HCT116 (cell line): ENCODE measurements around the gene RXRA. TPM values are rescaled to one million over a fixed set of nuclear protein-coding genes. Genes with fewer than 3 reads are reported as not detected.

Source experiments
- ATAC-seq: fragments of 200-7000 bp; cut with Tn5 transposase; 2 replicates; pipeline ENCODE4 v1.9.1; 2020; ENCODE audit warnings: mild to moderate bottlenecking, moderate library complexity
- BruUV-seq: library from RNA; stranded (reverse); fragments of 400-500 nt; replicated peaks from 2 replicates; lab custom pipeline; 2021; lab: Mats Ljungman, UMichigan
- CTCF ChIA-PET: fragments of 300-600 bp; sonication (Branson Sonifier 250); formaldehyde crosslinking; loops from one replicate; lab custom pipeline; 2021; ENCODE audit warnings: antibody characterized with exemption; lab: Charles Lee
- POLR2A ChIA-PET: fragments of 300-600, 350-600 bp; sonication (Branson Sonifier 250); formaldehyde crosslinking; loops from one replicate; lab custom pipeline; 2021; ENCODE audit warnings: antibody characterized with exemption; lab: Charles Lee
- RAD21 ChIA-PET, 2 experiments: fragments of 300-600 bp; sonication (Branson Sonifier 250); formaldehyde crosslinking; loops; one replicate each; lab custom pipeline; 2023; ENCODE audit warnings: low total read pairs in 2 of 2; ENCODE audit not compliant: uncharacterized antibody in 2 of 2, unreplicated experiment in 2 of 2, low non-redundant PET in 1 of 2; lab: Charles Lee
- DNase-seq: peaks from one replicate; pipeline ENCODE4 v3.0.0-alpha.2; 2010; ENCODE audit warnings: low read depth, low spot score
- H2AFZ ChIP-seq: fragments of 200-600 bp; shearing (Covaris generic), sonication (generic); 2 replicates; pipeline ENCODE4 v1.6.1; 2017; ENCODE audit warnings: low read depth, mixed run types, mixed read lengths, antibody characterized with exemption, low read length; ENCODE audit not compliant: poor library complexity, severe bottlenecking
- H3K27ac ChIP-seq: 2 replicates; pipeline ENCODE4 v1.5.1; 2012; ENCODE audit warnings: low read depth, low read length
- H3K27me3 ChIP-seq: fragments of 200-600 bp; sonication (generic); 2 replicates; pipeline ENCODE4 v1.6.1; 2016; ENCODE audit warnings: mixed run types, low read length, mixed read lengths; ENCODE audit not compliant: insufficient read depth
- H3K36me3 ChIP-seq, 2 experiments: fragments of 200-500 bp in 1 of 2; fragments of 200-600 bp in 1 of 2; sonication (Bioruptor generic) in 1 of 2; sonication (generic) in 1 of 2; 2 replicates each; pipeline versions ENCODE4 v1.5.1 to v1.6.1; 2014 to 2016; ENCODE audit warnings: low read length in 2 of 2, inconsistent platforms in 1 of 2, mixed read lengths in 1 of 2, mixed run types in 1 of 2; ENCODE audit not compliant: insufficient read depth in 2 of 2, control insufficient read depth in 1 of 2
- H3K4me1 ChIP-seq, 2 experiments: fragments of 200-600 bp in 1 of 2; sonication (generic) in 1 of 2; 2 replicates each; pipeline versions ENCODE4 v1.5.1 to v1.6.1; 2012 to 2017; ENCODE audit warnings: low read length in 2 of 2, inconsistent platforms in 1 of 2, mild to moderate bottlenecking in 1 of 2, mixed read lengths in 1 of 2, mixed run types in 1 of 2, moderate library complexity in 1 of 2; ENCODE audit not compliant: insufficient read depth in 2 of 2, control insufficient read depth in 1 of 2
- H3K4me2 ChIP-seq: fragments of 200-600 bp; sonication (generic); 2 replicates; pipeline ENCODE4 v1.6.1; 2017; ENCODE audit warnings: mixed run types, low read length, mixed read lengths
- H3K4me3 ChIP-seq, 2 experiments: fragments of 200-600 bp in 1 of 2; sonication (generic) in 1 of 2; replicated peaks in 1 of 2; 2 replicates each; pipeline ENCODE4 v1.5.1; 2011 to 2016; ENCODE audit warnings: low read length in 2 of 2, control low read depth in 1 of 2, low read depth in 1 of 2, mild to moderate bottlenecking in 1 of 2, mixed read lengths in 1 of 2, mixed run types in 1 of 2
- H3K79me2 ChIP-seq: fragments of 200-600 bp; sonication (generic); 2 replicates; pipeline ENCODE4 v1.6.1; 2017; ENCODE audit warnings: mild to moderate bottlenecking, mixed run types, low read length, moderate library complexity, mixed read lengths; ENCODE audit not compliant: insufficient read depth
- H3K9ac ChIP-seq: fragments of 200-600 bp; sonication (generic); 2 replicates; pipeline ENCODE4 v1.6.1; 2016; ENCODE audit warnings: low read length, mixed read lengths
- H3K9me2 ChIP-seq: fragments of 200-600 bp; sonication (generic), shearing (Covaris generic); 2 replicates; pipeline ENCODE4 v1.6.1; 2017; ENCODE audit warnings: mixed run types, mild to moderate bottlenecking, moderate library complexity; ENCODE audit not compliant: insufficient read depth
- H3K9me3 ChIP-seq, 2 experiments: fragments of 200-500 bp in 1 of 2; fragments of 200-600 bp in 1 of 2; sonication (Bioruptor generic) in 1 of 2; sonication (generic) in 1 of 2; 2 replicates each; pipeline ENCODE4 v1.6.1; 2014 to 2017; ENCODE audit warnings: low read length in 2 of 2, mixed read lengths in 2 of 2, inconsistent platforms in 1 of 2, low read depth in 1 of 2, mild to moderate bottlenecking in 1 of 2, mixed run types in 1 of 2, moderate library complexity in 1 of 2; ENCODE audit not compliant: control insufficient read depth in 1 of 2, insufficient read depth in 1 of 2
- H4K20me1 ChIP-seq: fragments of 200-600 bp; sonication (generic), shearing (Covaris generic); 2 replicates; pipeline ENCODE4 v1.6.1; 2017; ENCODE audit warnings: mixed run types, mild to moderate bottlenecking, moderate library complexity; ENCODE audit not compliant: insufficient read depth
- ATF3 ChIP-seq: IDR thresholded peaks from 2 replicates; pipeline ENCODE4 v1.6.1; 2012
- ELF1 ChIP-seq: IDR thresholded peaks from 2 replicates; pipeline ENCODE4 v1.6.1; 2012; ENCODE audit warnings: low read depth, borderline replicate concordance
- EZH2phosphoT487 ChIP-seq: fragments of 200-600 bp; IDR thresholded peaks from 2 replicates; pipeline ENCODE4 v1.6.1; 2018; ENCODE audit warnings: antibody characterized with exemption, borderline replicate concordance
- MAX ChIP-seq: IDR thresholded peaks from 2 replicates; pipeline ENCODE4 v1.6.1; 2012
- POLR2AphosphoS5 ChIP-seq: IDR thresholded peaks from 2 replicates; pipeline ENCODE4 v1.6.1; 2011; ENCODE audit warnings: mild to moderate bottlenecking, low read depth, low read length, moderate library complexity
- RAD21 ChIP-seq: IDR thresholded peaks from 2 replicates; pipeline ENCODE4 v1.6.1; 2012; ENCODE audit warnings: low read depth, mild to moderate bottlenecking
- SP1 ChIP-seq: IDR thresholded peaks from 2 replicates; pipeline ENCODE4 v1.6.1; 2012; ENCODE audit warnings: low read depth
- SRF ChIP-seq: IDR thresholded peaks from 2 replicates; pipeline ENCODE4 v1.6.1; 2012; ENCODE audit warnings: low read depth
- TCF7L2 ChIP-seq: IDR thresholded peaks from 2 replicates; pipeline ENCODE4 v1.7.0; 2011; ENCODE audit warnings: borderline replicate concordance, inconsistent platforms; ENCODE audit not compliant: insufficient read depth, insufficient read length; ENCODE audit errors: extremely low read depth
- YY1 ChIP-seq: IDR thresholded peaks from 2 replicates; pipeline ENCODE4 v1.6.1; 2011; ENCODE audit warnings: low read length, low read depth, moderate library complexity, mild to moderate bottlenecking; ENCODE audit not compliant: insufficient replicate concordance; ENCODE audit errors: extremely low read depth
- ZFX ChIP-seq: fragments of 450-650 bp; IDR thresholded peaks from 2 replicates; pipeline ENCODE4 v1.6.1; 2017
- intact Hi-C: fragments of 100-400 bp; cut with micrococcal nuclease; formaldehyde crosslinking; loops from 2 replicates; pipeline ENCODE4 v1.10.0; 2022
- total RNA-seq: library from RNA; stranded (reverse); gene quantifications from one replicate; pipeline ENCODE4 v1.2.1, GENCODE V29; 2021; ENCODE audit not compliant: unreplicated experiment
- TF ChIP-seq, protein P1 (sequence below), 3 experiments: fragments of 200-600 bp in 1 of 3; sonication (generic) in 1 of 3; IDR thresholded peaks in 2 of 3; conservative IDR thresholded peaks in 1 of 3; 2 replicates each; pipeline ENCODE4 v1.5.1; 2012 to 2017; ENCODE audit warnings: low read depth in 2 of 3, low read length in 2 of 3, antibody characterized with exemption in 1 of 3, borderline replicate concordance in 1 of 3, control low read depth in 1 of 3, mild to moderate bottlenecking in 1 of 3, mixed read lengths in 1 of 3, mixed run types in 1 of 3, moderate library complexity in 1 of 3; ENCODE audit not compliant: insufficient read depth in 1 of 3

RXRA gene
- total RNA-seq, 1 experiment from 2014 or later, result 43.9 TPM

- TF ChIP-seq, protein P1, sequence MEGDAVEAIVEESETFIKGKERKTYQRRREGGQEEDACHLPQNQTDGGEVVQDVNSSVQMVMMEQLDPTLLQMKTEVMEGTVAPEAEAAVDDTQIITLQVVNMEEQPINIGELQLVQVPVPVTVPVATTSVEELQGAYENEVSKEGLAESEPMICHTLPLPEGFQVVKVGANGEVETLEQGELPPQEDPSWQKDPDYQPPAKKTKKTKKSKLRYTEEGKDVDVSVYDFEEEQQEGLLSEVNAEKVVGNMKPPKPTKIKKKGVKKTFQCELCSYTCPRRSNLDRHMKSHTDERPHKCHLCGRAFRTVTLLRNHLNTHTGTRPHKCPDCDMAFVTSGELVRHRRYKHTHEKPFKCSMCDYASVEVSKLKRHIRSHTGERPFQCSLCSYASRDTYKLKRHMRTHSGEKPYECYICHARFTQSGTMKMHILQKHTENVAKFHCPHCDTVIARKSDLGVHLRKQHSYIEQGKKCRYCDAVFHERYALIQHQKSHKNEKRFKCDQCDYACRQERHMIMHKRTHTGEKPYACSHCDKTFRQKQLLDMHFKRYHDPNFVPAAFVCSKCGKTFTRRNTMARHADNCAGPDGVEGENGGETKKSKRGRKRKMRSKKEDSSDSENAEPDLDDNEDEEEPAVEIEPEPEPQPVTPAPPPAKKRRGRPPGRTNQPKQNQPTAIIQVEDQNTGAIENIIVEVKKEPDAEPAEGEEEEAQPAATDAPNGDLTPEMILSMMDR (IDR thresholded peaks at IDR 0.05 in 2 of 3, conservative IDR thresholded peaks at IDR 0.05 in 1 of 3; ENCODE audit: borderline replicate concordance in 1 of 3, insufficient read depth in 1 of 3, low read depth in 2 of 3, low read length in 2 of 3), result no peak
- TF ChIP-seq ZFX (no peak), SP1 (no peak), YY1 (no peak), ATF3 (no peak), ELF1 (no peak), SRF (no peak)
- TF ChIP-seq, all 23 proteins: peak for 0
Measured at GRCh38 chr9:134474055-134474370, 147.8 kb downstream of the RXRA start (continued).

DNA sequence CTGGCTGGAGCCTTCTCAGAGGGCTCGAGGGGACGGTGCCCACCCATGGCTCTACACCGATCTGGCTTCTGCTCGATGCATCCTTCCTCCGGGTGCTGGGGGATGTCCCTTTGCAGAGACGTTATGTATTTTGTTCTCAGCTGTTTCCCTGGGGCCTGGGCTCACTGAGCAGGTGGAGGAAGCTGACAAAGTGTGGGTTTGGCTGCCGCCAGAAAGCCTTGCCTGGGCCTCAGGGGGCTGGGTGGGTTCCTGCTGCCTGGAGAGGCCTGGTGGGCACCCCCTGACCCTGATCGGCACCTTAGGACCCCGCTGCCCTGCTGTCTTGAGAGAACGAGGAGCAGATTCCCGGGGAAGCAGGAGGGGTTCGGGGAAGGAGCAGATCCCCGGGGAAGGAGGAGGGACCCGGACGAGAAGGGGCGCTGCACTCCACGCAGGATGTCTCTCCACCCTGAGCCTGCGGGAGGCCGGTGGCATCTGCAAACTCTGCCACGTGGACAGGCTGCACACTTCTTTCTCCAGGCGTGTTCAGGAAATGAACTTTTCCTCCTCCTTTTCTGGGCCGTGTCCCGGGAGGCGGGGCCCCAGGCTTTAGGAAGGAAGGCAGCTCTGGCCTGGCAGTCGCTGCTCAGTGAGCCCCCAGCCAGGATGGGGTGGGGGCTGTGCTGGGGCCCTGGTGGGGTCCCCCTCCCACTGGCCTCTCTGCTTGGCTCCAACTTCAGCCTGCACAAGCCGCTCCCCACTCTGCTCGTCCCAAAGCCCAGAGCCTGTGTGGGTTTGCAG is 148.9 kb downstream of the RXRA start:
- CTCF ChIA-PET, result no interaction called here
- no peaks in the 10 kb centered on the region for H3K9me2 ChIP-seq
- H3K79me2 ChIP-seq, result no peaks in the 10 kb centered on the region
- no peaks in the 10 kb centered on the region for H4K20me1 ChIP-seq
- peak; percentile 45 for ATAC-seq
- no peaks in the 10 kb centered on the region for H3K9me3 ChIP-seq
- BruUV-seq, result no TSS peak
- no peak overlapping the region for H3K4me3 ChIP-seq
- no peak overlapping the region for H3K4me2 ChIP-seq
- RAD21 ChIA-PET, result no interaction called here
- no peaks in the 10 kb centered on the region for H3K36me3 ChIP-seq
- intact Hi-C loops, result no loop called here
- H3K27ac ChIP-seq, result no peak overlapping the region
- DNase-seq, result no peak
- peak overlapping the region; percentile 39 for H3K9ac ChIP-seq
- POLR2A ChIA-PET, result no interaction called here
- H2AFZ ChIP-seq, result no peak overlapping the region
- no peaks in the 10 kb centered on the region for H3K4me1 ChIP-seq
- TF ChIP-seq EZH2phosphoT487 (no peak), POLR2AphosphoS5 (no peak), RAD21 (no peak), YY1 (no peak), TCF7L2 (no peak), MAX (no peak), SP1 (no peak), ZFX (peak; percentile 56; the same call in 1 of the 2 replicates)
- TF ChIP-seq, protein P1 (IDR thresholded peaks at IDR 0.05 in 2 of 3, conservative IDR thresholded peaks at IDR 0.05 in 1 of 3; ENCODE audit: borderline replicate concordance in 1 of 3, insufficient read depth in 1 of 3, low read depth in 2 of 3, low read length in 2 of 3), result no peak
- H3K27me3 ChIP-seq, result no peaks in the 10 kb centered on the region
